ENCODE data around the gene SNX8. TPM values are rescaled to one million over a fixed set of nuclear protein-coding genes. Genes with fewer than 3 reads are reported as not detected.
A peak's percentile ranks its signal among the peaks of the same experiment; 100 is the strongest.

SNX8 gene
- total RNA-seq, 1 experiment from 2014 or later, result 40.6 TPM

- no peak overlapping the region for H4K5ac ChIP-seq (ENCODE audit: insufficient read length, low read depth, low read length)
- H3K27me3 Mint-ChIP-seq (ENCODE audit: low read depth), result no peaks in the 10 kb centered on the region; the same call in 1 of the 2 replicates
- no peak overlapping the region for H2BK120ac ChIP-seq (ENCODE audit: low read depth, low read length, poor library complexity, severe bottlenecking)
- H3K4me1 Mint-ChIP-seq, result peaks cover 13 to 15% of the 10 kb centered on the region in 2 experiments
- H2AFZ ChIP-seq (ENCODE audit: low read length), result no peak overlapping the region
- H3K14ac ChIP-seq (ENCODE audit: insufficient read depth, low read length), result no peak overlapping the region; the same call in 1 of the 2 replicates
- no peak overlapping the region for H3K4ac ChIP-seq (ENCODE audit: low read depth, low read length)
- H3K56ac ChIP-seq (ENCODE audit: insufficient read length, low read depth, low read length), result no peak overlapping the region
- peak overlapping the region; percentile 64 for H3K18ac ChIP-seq (ENCODE audit: insufficient read length, low read depth, low read length)
- no peak overlapping the region; a peak in 4 of 7 replicates for H3K27ac Mint-ChIP-seq
- H4K91ac ChIP-seq (ENCODE audit: insufficient read length, low read depth, low read length), result no peak overlapping the region
- no peaks in the 10 kb centered on the region for H3K79me1 ChIP-seq (ENCODE audit: insufficient read depth, low read depth, low read length, poor library complexity, severe bottlenecking)
- no peak overlapping the region for H2BK20ac ChIP-seq (ENCODE audit: low read depth, low read length, poor library complexity, severe bottlenecking)
- no peak overlapping the region for H2BK5ac ChIP-seq (ENCODE audit: insufficient read length, low read length)
- no peak for DNase-seq
- peaks cover 0 to 9% (median 0%) of the 10 kb centered on the region in 3 experiments; a peak in 3 of 7 replicates for H3K36me3 Mint-ChIP-seq (ENCODE audit: insufficient read depth in 1 of 3, low read depth in 3 of 3)
- no peaks in the 10 kb centered on the region; the same call in 1 of the 2 replicates for H3K79me2 ChIP-seq (ENCODE audit: insufficient read depth, low read length)
- H2BK15ac ChIP-seq (ENCODE audit: low read depth, low read length), result no peak overlapping the region
- no peaks in the 10 kb centered on the region for H3K9me3 ChIP-seq (ENCODE audit: control insufficient read depth, low read depth, low read length)
- H2AK5ac ChIP-seq (ENCODE audit: insufficient read length, low read length), result no peak overlapping the region
- H3K9me3 Mint-ChIP-seq, result no peaks in the 10 kb centered on the region; a peak in 1 of 5 replicates
- peak overlapping the region; percentile 69 for H3K4me2 ChIP-seq (ENCODE audit: insufficient read depth, insufficient read length, low read length)
- H3K27me3 ChIP-seq (ENCODE audit: insufficient read depth, low read length), result no peaks in the 10 kb centered on the region
- no peak overlapping the region for H2BK12ac ChIP-seq (ENCODE audit: insufficient read length, low read depth, low read length)
- H4K20me1 ChIP-seq (ENCODE audit: control insufficient read depth, insufficient read depth, insufficient read length), result no peaks in the 10 kb centered on the region
- H3K23ac ChIP-seq (ENCODE audit: insufficient read length, low read depth, low read length), result no peak overlapping the region
- peak overlapping the region in 1 of 2 experiments; percentile 95; a peak in 4 of 5 replicates for H3K4me3 Mint-ChIP-seq
- H3K27ac ChIP-seq (ENCODE audit: insufficient read length, low read depth, low read length), result no peak overlapping the region
- no peak overlapping the region for H4K8ac ChIP-seq (replicated peaks; ENCODE audit: insufficient read length, low read depth, low read length)
- no peaks in the 10 kb centered on the region for H3K23me2 ChIP-seq (ENCODE audit: insufficient read length, low read depth, low read length, poor library complexity, severe bottlenecking)
- H3K9ac ChIP-seq (ENCODE audit: extremely low read depth, insufficient read length, low read length), result peak overlapping the region; percentile 36
- H3K4me1 ChIP-seq (ENCODE audit: insufficient read depth, low read length), result peaks cover 3% of the 10 kb centered on the region; the same call in 1 of the 2 replicates
- no CpG with 5 or more reads among the region's 42 CpGs for WGBS (ENCODE audit: extremely low coverage, insufficient read length, low lambda C conversion rate)
- TF ChIP-seq, protein P1, sequence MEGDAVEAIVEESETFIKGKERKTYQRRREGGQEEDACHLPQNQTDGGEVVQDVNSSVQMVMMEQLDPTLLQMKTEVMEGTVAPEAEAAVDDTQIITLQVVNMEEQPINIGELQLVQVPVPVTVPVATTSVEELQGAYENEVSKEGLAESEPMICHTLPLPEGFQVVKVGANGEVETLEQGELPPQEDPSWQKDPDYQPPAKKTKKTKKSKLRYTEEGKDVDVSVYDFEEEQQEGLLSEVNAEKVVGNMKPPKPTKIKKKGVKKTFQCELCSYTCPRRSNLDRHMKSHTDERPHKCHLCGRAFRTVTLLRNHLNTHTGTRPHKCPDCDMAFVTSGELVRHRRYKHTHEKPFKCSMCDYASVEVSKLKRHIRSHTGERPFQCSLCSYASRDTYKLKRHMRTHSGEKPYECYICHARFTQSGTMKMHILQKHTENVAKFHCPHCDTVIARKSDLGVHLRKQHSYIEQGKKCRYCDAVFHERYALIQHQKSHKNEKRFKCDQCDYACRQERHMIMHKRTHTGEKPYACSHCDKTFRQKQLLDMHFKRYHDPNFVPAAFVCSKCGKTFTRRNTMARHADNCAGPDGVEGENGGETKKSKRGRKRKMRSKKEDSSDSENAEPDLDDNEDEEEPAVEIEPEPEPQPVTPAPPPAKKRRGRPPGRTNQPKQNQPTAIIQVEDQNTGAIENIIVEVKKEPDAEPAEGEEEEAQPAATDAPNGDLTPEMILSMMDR (conservative IDR thresholded peaks at IDR 0.05), result no peak
- no peak overlapping the region for H3T11ph ChIP-seq (ENCODE audit: low read length)
These were observed 612 bp downstream of the SNX8 start for GRCh38 chr7:2313450-2314208.

Data from H9 (cell line).